HG03175 (cell line): ENCODE data around the gene PRMT5.
A peak's percentile ranks its signal among the peaks of the same experiment; 100 is the strongest.

Experiments used
- ATAC-seq: cut with Tn5 transposase; IDR thresholded peaks from one replicate; pipeline ENCODE4 v1.9.1; 2021; ENCODE audit warnings: mild to moderate bottlenecking, moderate library complexity; ENCODE audit not compliant: unreplicated experiment

PRMT5 gene

DNA sequence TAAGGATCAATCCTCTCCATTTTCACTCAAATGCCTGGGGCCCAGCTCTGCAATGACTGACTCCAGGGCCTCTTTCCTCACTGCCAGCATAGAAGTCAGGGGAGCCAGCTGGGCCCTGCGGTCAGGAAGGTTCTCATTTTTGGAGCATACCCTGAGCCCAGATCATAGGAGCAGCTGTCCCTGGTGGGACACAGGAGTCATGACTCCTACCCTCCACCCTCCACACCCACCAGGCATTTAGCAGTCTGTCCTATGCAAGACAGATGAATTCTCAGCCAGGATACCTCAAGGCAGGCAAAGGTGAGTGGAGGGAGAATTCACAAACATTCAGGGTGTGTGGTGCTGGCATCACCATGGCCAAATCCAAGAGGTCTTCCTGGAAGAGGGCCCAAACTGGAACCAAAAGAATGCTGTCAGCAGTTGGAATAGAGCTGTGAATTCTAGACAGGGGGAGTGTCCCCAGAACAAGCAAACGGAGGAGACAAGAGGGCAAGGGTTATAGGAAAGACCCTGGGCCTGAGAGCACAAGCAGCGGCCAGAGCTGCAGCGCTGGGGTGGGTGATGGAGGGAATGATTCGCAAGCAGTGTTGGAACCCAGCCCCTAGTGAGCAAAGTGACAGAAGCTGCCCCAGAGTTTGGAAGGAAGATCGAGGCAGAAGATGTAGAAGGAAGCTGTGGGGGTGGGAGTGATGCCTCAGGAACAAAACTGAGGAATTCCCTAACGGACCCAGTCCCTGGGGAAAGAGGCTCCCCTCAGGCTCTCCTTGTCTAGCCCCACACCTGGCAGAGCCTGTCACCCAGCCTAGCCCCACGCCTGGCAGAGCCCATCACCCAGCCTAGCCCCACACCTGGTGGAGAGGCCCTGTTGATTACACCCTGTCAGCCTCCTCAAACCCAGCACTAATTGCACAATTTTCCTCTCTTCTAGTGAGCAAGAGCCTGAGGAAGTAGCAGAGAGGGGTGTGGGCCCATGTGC, 50.6 kb downstream of the PRMT5 start:
- ATAC-seq = no peak

DNA sequence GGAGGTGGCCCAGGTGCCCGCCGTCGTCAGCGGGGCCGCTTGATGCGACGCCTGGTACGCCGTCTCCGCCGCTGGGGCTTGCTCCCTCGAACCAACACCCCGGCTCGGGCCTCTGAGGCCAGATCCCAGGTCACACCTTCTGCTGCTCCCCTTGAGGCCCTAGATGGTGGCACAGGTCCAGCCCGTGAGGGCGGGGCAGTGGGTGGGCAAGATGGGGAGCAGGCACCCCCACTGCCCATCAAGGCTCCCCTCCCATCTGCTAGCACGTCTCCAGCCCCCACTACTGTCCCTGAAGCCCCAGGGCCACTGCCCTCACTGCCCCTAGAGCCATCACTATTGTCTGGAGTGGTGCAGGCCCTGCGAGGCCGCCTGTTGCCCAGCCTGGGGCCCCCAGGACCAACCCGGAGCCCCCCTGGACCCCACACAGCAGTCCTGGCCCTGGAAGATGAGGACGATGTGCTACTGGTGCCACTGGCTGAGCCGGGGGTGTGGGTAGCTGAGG, 52.1 kb downstream of the PRMT5 start:
- no peak for ATAC-seq

DNA sequence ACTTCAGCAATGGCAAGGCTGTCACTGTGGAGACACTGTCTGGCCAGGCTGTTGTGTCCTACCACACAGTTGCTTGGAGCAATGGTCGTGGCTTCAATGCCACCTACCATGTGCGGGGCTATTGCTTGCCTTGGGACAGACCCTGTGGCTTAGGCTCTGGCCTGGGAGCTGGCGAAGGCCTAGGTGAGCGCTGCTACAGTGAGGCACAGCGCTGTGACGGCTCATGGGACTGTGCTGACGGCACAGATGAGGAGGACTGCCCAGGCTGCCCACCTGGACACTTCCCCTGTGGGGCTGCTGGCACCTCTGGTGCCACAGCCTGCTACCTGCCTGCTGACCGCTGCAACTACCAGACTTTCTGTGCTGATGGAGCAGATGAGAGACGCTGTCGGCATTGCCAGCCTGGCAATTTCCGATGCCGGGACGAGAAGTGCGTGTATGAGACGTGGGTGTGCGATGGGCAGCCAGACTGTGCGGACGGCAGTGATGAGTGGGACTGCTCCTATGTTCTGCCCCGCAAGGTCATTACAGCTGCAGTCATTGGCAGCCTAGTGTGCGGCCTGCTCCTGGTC, 53.3 kb downstream of the PRMT5 start:
- no peak for ATAC-seq

DNA sequence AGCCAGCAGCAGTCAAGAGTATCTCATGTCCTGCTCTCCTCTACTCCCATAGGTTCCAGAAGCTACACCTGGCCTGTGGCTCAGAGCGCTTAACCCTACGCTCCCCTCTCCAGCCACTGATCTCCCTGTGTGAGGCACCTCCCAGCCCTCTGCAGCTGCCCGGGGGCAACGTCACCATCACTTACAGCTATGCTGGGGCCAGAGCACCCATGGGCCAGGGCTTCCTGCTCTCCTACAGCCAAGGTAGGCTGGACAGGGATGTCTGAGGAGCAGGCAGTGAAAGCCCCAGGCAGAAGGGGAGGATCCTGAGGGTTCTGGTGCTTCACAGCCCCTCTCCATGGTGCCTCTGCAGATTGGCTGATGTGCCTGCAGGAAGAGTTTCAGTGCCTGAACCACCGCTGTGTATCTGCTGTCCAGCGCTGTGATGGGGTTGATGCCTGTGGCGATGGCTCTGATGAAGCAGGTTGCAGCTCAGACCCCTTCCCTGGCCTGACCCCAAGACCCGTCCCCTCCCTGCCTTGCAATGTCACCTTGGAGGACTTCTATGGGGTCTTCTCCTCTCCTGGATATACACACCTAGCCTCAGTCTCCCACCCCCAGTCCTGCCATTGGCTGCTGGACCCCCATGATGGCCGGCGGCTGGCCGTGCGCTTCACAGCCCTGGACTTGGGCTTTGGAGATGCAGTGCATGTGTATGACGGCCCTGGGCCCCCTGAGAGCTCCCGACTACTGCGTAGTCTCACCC, 54.0 kb downstream of the PRMT5 start:
- no peak for ATAC-seq

DNA sequence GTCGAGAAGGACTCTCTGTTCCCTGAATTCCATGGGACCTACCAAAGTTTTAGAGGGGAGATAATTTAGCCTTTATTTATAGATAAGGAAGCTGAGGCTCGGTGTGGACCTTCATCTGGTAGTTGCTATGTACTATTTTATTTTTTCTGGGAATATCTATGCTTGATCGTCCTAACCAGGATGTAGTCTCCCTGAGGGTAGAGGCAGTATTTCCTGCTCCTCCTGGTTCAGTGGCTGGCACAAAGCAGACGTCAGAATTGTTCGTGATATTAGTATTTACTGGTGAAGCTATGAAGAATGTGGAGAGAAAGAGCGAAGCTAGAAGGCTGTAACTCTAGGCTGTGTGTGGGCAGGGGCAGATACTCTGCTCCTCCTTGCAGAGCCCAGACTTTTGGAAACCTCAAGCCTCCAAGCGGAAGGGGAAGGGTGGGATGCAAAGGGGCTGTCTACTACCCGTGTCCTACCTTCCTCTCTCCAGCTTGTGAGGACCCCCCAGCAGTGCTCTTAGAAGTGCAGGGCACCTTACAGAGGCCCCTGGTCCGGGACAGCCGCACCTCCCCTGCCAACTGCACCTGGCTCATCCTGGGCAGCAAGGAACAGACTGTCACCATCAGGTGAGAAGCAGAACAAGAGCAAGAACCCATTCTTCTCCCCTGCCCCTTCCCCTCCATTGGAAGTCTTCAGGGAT, 56.2 kb downstream of the PRMT5 start:
- no peak for ATAC-seq

DNA sequence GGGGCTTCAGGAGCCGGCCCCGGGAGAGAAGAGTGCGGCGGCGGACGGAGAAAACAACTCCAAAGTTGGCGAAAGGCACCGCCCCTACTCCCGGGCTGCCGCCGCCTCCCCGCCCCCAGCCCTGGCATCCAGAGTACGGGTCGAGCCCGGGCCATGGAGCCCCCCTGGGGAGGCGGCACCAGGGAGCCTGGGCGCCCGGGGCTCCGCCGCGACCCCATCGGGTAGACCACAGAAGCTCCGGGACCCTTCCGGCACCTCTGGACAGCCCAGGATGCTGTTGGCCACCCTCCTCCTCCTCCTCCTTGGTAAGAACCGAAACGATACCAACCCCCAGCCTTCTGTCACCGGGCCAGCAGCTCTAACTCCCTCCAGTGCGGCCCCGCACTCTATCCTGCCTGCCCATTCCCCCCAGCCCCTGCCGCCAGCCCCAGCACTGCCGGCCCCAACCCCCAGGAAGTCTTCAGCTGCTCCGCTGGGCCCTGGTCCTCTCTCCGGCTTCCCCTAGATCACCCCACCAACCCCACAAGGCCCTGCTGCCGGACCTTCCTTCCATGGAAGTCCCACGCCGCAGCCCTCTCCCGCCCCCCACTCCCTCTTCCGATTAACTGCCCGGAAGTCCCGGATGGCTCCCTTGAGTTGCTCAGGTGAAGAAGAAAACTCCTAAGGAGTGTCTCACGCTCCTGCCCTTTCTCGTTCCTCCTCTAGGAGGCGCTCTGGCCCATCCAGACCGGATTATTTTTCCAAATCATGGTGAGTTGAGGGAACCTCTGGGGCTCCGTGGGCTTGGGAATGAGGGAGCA, 56.9 kb downstream of the PRMT5 start:
- peak; percentile 19 for ATAC-seq

DNA sequence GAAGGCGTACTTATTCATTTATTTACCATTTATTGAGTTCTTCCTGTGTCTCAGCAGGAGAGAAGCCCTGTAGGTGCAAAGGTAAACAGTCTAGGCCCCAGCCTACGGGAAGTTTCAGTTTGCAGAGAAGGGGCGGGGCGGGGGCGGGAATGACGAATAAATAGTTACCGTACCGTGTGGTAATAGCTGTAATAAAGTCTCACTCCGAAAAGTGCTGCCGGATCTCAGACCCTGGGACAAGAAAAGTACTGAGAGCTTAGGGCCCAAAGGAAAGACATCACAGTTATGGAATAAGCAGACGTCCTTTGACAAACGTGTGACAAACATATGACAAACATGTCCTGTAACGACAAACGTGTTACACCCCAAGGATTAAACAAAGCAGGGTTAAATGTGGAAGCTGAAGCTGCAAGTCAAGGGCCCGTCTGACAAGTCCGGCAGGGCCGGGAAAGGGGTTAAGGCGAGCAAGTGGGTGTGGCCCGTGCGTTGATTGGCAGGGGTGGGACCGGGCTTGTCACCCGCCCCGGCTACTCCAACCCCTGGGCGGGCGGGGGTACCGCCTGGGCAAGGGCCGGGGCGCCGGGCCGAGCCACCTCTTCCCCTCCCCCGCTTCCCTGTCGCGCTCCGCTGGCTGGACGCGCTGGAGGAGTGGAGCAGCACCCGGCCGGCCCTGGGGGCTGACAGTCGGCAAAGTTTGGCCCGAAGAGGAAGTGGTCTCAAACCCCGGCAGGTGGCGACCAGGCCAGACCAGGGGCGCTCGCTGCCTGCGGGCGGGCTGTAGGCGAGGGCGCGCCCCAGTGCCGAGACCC, 57.7 kb downstream of the PRMT5 start, which contains the start of gene LRP10:
LRP10 (plus strand) TSS at position 517 of the 809 bp plus-strand sequence. CDS start 564 bp downstream, outside the sequence.
- peak; percentile 79 for ATAC-seq

DNA sequence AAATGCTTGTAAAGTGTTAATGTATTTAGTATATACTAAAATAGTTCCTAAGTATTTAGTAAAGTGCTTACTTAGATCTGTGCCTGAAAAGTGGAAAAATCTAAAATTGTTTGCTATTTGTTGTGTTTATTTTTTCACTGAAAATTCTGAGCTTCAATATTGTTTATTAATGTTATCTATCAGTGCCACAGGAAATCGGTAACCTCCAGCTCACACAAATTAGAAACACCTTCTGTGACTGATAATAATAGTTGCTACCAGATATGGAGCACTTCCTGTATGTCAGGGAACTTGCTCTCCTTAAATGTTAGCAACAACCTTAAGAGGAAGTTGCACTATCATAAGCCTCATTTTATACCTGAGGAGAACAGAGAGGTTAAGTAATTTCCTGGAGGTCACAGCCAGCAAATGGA, 58.4 kb downstream of the PRMT5 start:
- peak; percentile 45 for ATAC-seq
